Measurements from ENCODE around the gene UGT1A10.
"Not testable (repeated sequence)": the region's sequence is repeated elsewhere in the genome, so short reads cannot be mapped to it uniquely, and the experiment has no call there.

UGT1A10 gene

DNA sequence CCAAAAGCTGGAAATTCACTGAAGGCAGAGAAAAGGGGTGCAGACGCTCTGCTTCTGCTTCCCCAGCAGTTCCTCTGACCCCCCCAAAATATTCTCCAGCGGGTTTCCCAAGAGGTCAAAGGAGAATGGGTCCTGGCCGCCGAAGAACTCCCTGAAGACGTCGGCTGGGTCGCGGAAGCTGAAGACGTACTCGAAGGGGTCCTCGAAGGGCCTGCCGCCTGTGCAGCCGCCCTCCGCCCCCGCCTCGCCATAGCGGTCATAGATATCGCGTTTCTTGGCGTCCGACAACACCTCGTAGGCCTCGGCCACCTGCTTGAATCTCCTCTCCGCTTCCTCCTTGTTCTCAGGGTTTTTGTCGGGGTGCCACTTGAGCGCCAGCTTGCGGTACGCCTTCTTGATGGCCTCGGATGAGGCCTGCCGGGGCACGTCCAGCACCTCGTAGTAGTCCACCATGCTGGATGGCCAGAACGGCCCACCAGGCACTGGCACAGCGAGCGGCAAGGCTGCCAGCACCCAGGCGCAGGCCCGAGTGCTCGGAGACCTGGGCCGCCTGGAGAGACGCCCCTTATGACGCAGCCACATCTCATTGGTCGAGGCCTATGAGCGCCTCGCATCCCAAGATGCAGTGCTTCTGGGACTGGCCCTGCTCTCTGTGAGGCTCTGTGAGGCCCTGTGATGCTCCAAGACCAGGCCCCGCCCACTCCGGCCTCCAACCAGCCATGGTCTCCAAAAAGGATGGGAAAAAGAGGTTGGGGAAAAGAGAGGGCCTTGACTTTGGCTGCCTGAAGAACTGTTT is 107.4 kb downstream of the UGT1A10 start:
- DNase-seq (ENCODE audit: low spot score), result no peak

DNA sequence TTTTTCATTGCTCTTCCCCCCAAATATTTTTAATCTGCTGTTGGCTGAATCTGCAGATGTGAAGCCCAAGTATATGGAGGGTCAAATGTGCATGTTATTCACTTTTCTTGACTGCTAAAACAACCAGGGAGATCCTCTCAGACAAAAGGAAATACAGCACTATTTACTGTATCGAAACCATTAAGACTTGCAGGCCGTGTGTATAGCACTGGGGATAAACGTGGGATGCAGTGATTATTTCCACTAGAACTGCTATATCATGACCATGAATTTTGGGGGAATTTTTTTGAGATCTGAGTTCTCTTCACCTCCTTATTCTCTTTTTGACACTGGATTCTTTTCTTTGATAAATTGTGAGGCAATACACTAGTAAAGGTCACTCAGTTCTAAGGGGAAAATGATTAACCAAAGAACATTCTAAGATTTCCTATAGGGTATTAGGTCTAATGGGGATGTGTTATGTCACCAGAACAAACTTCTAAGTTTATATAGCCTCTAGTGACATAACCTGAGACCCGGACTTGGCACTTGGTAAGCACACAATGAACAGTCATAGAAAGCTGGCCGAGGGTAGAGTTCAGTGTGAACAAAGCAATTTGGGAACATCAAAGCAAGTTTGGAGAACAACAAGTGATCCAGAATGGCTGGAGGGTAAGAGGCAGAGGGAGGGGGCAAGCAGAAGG is 109.0 kb downstream of the UGT1A10 start:
- DNase-seq (ENCODE audit: low spot score), result no peak

DNA sequence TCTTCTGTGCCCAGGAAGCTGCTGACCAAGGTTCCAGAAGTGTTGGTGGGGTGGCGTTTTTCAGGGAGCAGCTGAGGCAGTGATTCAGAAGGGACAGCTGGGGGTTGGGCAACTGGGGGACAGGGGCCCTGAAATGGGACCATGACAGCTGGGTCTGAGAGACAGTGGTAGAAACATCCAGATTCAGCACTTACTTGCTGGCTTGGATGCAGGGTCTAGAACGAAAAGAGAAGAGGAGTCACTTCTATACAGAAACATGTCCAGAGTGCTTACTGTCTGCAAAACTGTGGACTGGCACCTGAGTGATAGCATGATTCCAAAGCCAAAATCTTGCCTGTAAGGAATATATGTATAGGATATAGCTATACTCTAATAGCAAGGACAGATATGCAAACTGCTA is 109.6 kb downstream of the UGT1A10 start:
- not testable (repeated sequence) for DNase-seq (ENCODE audit: low spot score)

DNA sequence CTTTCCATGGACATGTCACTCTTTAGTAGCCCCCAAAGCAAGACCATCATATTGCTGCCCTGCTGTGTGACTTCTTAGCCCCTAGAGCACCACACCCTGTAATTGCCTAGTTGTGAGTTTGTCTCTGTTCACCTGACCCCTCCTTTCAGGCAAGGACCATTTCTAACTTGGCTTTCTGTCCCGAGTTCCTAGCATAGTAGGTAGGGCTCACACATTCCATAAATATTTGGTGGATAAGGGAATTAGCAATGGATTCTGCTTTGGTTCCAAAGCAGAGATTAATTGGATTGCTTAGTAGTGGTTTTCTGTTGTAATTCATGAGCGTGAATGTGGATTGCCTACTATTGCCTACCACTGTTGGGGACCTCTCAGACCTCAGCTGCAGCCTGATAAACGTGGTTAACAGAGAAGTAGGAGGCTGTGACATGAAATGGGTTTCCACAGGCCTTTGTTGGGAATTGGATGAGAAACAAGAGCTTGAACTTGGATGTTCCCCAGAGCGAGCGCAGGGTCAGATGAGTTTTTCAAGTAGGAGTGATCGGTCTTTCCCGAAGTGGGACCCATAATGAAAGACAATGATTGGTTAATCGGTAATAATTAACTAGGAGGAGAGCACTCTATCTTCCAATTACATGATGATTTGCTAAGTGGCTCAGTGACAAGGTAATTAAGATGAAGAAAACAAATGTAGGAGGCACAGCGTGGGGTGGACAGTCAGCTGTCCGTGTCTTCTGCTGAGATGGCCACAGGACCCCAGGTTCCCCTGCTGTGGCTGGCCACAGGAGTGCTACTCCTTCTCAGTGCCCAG is 110.4 kb downstream of the UGT1A10 start:
- no peak for DNase-seq (ENCODE audit: low spot score)

DNA sequence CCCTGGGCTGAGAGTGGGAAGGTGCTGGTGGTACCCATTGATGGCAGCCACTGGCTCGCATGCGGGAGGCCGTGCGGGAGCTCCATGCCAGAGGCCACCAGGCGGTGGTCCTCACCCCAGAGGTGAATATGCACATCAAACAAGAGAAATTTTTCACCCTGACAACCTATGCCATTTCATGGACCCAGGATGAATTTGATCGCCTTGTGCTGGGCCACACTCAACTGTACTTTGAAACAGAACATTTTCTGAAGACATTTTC is 111.0 kb downstream of the UGT1A10 start:
- DNase-seq (ENCODE audit: low spot score), result no peak

DNA sequence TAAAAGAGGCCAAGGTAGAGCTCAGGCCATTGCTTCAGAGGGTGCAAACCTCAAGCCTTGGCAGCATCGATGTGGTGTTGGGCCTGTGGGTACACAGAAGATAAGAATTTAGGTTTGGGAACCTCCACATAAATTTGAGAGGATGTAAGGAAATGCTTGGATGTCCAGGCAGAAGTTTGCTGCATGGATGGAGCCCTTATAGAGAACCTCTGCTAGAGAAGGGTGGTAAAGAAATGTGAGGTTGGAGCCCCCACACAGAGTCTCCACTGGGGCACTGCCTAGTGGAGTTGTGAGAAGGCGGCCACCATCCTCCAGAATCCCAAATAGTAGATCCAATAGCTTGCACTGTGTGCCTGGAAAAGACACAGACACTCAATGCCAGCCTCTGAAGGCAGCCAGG is 114.4 kb downstream of the UGT1A10 start:
- DNase-seq (ENCODE audit: low spot score), result not testable (repeated sequence)

DNA sequence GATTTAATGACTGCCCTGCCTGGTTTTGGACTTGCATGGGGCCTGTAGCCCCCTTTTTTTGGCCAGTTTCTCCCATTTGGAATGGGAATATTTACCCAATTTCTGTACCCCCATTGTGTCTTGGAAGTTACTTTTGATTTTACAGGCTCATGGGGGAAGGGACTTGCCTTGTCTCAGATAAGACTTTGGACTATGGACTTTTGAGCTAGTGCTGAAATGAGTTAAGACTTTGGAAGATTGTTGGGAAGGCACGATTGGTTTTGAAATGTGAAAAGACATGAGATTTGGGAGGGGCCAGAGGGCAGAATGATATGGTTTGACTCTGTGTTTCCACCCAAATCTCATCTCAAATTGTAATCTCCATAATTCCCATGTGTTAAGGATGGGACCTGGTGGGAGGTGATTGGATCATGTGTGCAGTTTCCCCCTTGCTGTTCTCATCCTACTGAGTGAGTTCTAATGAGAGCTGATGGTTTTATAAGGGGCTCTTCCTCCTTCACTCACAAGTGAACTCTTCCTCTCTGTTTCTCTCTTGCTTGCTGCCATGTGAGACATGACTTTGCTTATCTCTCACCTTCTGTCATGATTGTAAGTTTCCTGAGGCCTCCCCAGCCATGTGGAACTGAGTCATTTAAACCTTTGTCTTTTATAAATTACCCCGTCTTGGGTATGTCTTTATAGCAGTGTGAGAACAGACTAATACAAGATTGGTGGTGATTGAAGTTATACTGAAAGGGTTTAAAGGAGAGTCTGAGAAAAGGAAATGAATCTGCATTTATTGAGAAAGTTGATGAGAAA is 115.2 kb downstream of the UGT1A10 start:
- DNase-seq (ENCODE audit: low spot score), result not testable (repeated sequence)

DNA sequence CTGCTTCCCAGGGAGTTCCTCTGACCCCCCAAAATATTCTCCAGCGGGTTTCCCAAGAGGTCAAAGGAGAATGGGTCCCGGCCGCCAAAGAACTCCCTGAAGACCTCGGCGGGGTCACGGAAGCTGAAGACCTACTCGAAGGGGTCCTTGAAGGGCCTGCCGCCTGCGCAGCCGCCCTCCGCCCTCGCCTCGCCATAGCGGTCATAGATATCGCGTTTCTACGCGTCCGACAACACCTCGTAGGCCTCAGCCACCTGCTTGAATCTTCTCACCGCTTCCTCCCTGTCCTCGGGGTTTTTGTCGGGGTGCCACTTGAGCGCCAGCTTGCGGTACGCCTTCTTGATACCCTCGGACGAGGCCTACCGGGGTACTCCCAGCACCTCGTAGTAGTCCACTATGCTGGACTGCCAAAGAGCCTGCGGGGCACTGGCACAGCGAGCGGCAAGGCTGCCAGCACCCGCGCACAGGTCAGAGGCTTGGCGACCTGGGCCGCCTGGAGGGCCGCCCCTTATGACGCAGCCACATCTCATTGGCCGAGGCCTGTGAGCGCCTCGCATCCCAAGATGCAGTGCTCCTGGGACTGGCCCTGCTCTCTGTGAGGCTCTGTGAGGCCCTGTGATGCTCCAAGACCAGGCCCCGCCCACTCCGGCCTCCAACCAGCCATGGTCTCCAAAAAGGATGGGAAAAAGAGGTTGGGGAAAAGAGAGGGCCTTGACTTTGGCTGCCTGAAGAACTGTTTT is 118.8 kb downstream of the UGT1A10 start:
- no peak for DNase-seq (ENCODE audit: low spot score)

DNA sequence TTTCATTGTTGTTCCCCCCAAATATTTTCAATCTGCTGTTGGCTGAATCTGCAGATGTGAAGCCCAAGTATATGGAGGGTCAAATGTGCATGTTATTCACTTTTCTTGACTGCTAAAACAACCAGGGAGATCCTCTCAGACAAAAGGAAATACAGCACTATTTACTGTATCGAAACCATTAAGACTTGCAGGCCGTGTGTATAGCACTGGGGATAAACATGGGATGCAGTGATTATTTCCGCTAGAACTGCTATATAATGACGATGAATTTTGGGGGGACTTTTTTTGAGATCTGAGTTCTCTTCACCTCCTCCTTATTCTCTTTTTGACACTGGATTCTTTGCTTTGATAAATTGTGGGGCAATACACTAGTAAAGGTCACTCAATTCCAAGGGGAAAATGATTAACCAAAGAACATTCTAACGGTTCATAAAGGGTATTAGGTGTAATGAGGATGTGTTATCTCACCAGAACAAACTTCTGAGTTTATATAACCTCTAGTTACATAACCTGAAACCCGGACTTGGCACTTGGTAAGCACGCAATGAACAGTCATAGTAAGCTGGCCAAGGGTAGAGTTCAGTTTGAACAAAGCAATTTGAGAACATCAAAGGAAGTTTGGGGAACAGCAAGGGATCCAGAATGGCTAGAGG is 120.3 kb downstream of the UGT1A10 start:
- DNase-seq (ENCODE audit: low spot score), result no peak

DNA sequence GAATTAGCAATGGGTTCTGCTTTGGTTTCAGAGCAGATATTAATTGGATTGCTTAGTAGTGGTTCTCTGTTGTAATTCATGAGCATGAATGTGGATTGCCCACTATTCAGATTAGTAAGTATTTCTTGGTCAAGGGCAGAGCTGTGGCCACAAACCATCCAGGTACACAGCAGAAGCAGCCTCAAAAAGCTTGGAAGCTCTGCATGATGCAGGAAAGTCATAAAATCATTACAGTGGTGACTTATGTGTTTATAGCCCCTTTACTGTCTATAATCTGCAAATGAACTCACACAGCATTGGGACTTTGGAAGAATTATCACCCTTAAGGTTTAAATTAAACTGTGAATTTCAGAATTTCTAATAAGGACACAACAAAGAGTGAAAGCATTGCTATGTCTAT is 121.9 kb downstream of the UGT1A10 start:
- DNase-seq (ENCODE audit: low spot score), result no peak

DNA sequence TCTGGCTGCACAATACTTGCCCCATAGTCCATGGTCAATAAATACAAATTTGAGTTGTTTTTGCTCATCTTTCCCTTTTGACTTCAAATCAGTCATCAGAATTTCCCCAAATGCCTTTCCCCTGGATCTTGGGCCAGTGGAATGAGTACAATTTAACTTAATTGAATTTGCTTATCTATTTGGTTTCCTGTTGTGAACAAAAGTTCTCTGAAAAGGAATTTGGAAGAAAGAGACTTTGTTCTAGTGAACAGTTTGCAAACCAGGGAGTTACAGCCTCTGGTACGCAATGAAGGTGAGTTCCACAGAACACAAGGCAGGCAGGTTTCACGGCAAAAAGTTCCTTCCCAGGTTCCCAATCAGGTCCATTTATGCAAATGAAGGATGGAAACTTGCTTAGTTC is 122.6 kb downstream of the UGT1A10 start:
- DNase-seq (ENCODE audit: low spot score), result no peak

DNA sequence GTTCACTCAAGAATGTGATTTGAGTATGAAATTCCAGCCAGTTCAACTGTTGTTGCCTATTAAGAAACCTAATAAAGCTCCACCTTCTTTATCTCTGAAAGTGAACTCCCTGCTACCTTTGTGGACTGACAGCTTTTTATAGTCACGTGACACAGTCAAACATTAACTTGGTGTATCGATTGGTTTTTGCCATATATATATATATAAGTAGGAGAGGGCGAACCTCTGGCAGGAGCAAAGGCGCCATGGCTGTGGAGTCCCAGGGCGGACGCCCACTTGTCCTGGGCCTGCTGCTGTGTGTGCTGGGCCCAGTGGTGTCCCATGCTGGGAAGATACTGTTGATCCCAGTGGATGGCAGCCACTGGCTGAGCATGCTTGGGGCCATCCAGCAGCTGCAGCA is 123.8 kb downstream of the UGT1A10 start, which contains the start of gene UGT1A1:
UGT1A1 (plus strand) TSS at position 228 of the 400 bp plus-strand sequence; CDS start at position 246, 18 bp downstream.
- no peak for DNase-seq (ENCODE audit: low spot score)

DNA sequence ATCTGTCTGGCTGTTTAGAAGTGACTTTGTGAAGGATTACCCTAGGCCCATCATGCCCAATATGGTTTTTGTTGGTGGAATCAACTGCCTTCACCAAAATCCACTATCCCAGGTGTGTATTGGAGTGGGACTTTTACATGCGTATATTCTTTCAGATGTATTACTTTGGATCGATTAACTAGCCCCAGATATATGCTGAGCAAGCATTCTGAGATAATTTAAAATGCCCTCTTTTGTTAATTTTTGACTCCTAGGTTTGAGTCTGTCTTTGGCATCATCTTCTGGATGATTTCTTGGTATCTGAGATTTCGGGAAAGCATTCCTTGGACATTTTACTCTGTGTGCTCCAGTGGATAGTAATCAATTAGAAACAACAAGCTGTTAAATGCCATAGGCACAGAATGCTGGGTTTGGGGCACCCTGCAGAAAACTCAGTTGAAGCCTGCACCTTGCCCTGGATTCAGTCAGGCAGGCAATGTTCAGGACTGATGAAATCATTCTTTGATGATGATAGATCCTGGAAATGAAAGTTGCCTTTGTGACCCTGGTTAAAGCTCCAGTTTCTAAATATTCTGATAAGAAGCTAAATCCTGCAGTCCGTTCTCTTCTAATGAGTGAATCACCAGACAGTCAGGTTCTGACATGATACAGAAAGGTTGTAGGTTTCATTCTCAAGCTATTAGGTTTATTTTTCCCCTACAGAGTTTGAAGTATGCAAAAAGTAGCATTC is 125.0 kb downstream of the UGT1A10 start:
- no peak for DNase-seq (ENCODE audit: low spot score)

DNA sequence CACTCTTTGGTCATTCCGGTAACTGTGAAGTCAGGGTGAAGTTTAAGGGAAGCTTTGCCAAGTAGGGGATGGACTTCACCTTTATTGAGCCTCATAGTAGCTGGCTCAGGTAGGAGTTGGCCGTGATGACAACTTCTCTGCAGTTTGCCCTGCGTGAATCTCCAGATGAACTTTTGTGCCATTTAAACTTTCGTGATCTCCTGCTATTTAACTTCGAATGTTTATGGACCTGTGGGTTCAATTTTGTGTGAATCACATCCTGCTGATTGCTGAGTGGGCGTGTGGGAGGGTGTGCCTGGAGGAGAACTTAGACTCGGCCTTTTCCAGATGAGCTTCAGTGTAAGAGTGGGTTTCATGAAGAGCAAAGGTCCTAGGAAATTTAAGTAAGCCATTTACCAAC is 128.0 kb downstream of the UGT1A10 start:
- DNase-seq (ENCODE audit: low spot score), result no peak

DNA sequence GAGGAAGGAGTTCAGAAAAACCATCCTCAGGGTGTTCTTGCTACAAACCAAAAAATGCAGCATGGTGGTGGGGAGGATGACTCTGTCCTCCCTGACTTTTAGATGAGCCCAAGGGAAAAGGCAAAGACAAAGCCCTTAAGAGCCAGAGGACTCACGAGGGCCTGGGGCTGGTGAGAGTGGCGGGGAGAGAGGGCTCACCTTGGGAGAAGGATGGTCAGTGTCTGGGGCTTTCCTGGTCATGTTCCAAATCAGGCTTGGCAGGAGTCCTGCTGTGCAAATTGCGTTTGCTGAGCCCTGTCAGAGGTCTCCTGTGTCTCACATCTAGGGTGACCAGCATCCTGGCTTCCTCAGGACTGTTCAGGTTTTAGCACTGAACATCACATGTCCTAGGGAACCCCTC is 128.5 kb downstream of the UGT1A10 start:
- no peak for DNase-seq (ENCODE audit: low spot score)

DNA sequence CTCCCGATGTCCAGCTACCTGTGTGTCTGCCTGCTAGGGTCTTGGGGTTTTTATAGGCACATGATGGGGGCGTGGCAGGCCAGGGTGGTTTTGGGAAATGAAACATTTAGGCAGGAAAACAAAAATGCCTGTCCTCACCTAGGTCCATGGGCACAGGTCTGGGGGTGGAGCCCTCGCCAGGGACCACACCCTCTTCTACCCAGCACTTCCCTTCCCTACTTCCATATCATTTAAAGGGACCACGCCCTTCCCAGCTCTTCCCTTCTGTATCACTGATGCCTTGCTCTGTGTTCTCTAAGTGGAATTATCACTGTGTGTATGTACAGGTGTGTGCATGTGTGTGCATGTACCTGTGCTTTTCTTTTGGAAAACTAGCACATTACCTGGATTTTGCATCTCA is 130.2 kb downstream of the UGT1A10 start:
- DNase-seq (ENCODE audit: low spot score), result no peak

DNA sequence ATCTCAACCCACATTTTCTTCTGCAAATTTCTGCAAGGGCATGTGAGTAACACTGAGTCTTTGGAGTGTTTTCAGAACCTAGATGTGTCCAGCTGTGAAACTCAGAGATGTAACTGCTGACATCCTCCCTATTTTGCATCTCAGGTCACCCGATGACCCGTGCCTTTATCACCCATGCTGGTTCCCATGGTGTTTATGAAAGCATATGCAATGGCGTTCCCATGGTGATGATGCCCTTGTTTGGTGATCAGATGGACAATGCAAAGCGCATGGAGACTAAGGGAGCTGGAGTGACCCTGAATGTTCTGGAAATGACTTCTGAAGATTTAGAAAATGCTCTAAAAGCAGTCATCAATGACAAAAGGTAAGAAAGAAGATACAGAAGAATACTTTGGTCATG is 131.8 kb downstream of the UGT1A10 start:
- no peak for DNase-seq (ENCODE audit: low spot score)

DNA sequence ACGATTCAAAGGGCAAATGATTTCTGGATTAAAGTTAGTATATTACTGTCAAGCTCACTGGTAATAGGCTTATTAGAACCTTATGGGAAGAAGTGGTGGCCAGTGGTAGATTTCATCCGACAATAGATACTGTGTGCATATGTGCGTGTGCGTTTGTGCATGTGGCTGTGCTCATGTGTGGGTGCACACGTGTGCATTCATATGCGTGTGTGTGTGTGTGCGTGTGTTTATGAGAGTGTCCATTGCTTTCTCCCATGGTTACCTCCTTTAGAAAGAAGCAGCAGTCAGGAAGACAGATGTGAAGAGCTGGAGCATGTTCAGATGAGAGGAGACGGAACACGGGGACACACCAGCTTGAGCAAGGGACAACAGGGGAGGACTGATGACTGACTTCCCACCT is 133.0 kb downstream of the UGT1A10 start:
- no peak for DNase-seq (ENCODE audit: low spot score)

DNA sequence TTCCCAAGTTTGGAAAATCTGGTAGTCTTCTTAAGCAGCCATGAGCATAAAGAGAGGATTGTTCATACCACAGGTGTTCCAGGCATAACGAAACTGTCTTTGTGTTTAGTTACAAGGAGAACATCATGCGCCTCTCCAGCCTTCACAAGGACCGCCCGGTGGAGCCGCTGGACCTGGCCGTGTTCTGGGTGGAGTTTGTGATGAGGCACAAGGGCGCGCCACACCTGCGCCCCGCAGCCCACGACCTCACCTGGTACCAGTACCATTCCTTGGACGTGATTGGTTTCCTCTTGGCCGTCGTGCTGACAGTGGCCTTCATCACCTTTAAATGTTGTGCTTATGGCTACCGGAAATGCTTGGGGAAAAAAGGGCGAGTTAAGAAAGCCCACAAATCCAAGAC is 135.9 kb downstream of the UGT1A10 start:
- DNase-seq (ENCODE audit: low spot score), result no peak

DNA sequence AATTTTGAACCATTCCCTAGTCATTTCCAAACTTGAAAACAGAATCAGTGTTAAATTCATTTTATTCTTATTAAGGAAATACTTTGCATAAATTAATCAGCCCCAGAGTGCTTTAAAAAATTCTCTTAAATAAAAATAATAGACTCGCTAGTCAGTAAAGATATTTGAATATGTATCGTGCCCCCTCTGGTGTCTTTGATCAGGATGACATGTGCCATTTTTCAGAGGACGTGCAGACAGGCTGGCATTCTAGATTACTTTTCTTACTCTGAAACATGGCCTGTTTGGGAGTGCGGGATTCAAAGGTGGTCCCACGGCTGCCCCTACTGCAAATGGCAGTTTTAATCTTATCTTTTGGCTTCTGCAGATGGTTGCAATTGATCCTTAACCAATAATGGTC is 136.3 kb downstream of the UGT1A10 start:
- DNase-seq (ENCODE audit: low spot score), result no peak

Measured in activated CD4-positive, alpha-beta T cell treated with anti-CD3 and anti-CD28 coated beads, Interleukin-2, Interleukin-4, amounts not matched to agents 100 ng/mL and 50 ng/mL, durations not matched to agents 16 hours and 8 hours (primary cell).